Gastroesophageal sphincter (tissue), 4 donors: ENCODE data around the gene NRXN3. TPM values are rescaled to one million over a fixed set of nuclear protein-coding genes. Genes with fewer than 3 reads are reported as not detected.

Experiments used
- ATAC-seq: fragments of 150-250 bp; one replicate; pipeline ENCODE4 v1.9.1; 2016; ENCODE audit warnings: mild to moderate bottlenecking, moderate library complexity
- H3K27ac ChIP-seq, 4 donors: fragments of 200-600 bp; sonication (generic) in 3 of 4; 1 replicate in 3 of 4; 2 replicates in 1 of 4; pipeline ENCODE4 v1.5.1; 2016 to 2019
- H3K27me3 ChIP-seq: fragments of 200-600 bp; sonication (generic); one replicate; pipeline ENCODE4 v1.5.1; 2019
- H3K36me3 ChIP-seq, 2 donors: fragments of 200-600 bp; sonication (generic); one replicate each; pipeline ENCODE4 v1.5.1; 2019; ENCODE audit warnings: control low read depth in 1 of 2
- H3K4me1 ChIP-seq, 3 donors: fragments of 200-600 bp; sonication (generic); 1 replicate in 2 of 3; 2 replicates in 1 of 3; pipeline ENCODE4 v1.5.1; 2016 to 2019; ENCODE audit warnings: control low read depth in 2 of 3
- H3K4me3 ChIP-seq, 2 donors: fragments of 200-600 bp; sonication (generic); one replicate each; pipeline ENCODE4 v1.5.1; 2019; ENCODE audit warnings: mild to moderate bottlenecking in 1 of 2, moderate library complexity in 1 of 2
- H3K9me3 ChIP-seq, 3 donors: fragments of 200-600 bp; sonication (generic); one replicate each; pipeline ENCODE4 v1.5.1; 2017 to 2019; ENCODE audit warnings: control low read depth in 2 of 3
- EP300 ChIP-seq: sonication (generic); formaldehyde crosslinking; IDR thresholded peaks from one replicate; pipeline ENCODE4 v1.6.1; 2017; ENCODE audit warnings: antibody characterized with exemption, mild to moderate bottlenecking
- POLR2A ChIP-seq, 2 donors: fragments of 450-650 bp; IDR thresholded peaks; one replicate each; pipeline ENCODE4 v1.6.1; 2017; ENCODE audit warnings: antibody characterized with exemption in 2 of 2, mild to moderate bottlenecking in 2 of 2, moderate library complexity in 1 of 2
- POLR2AphosphoS5 ChIP-seq: sonication (generic); formaldehyde crosslinking; IDR thresholded peaks from one replicate; pipeline ENCODE4 v1.6.1; 2017; ENCODE audit warnings: antibody characterized with exemption
- WGBS, 2 donors: methylation state at CpG; one replicate each; pipeline ENCODE4 v1.1.5; 2018; ENCODE audit warnings: low coverage in 1 of 2; 5-methylcytosine and 5-hydroxymethylcytosine counted together
- total RNA-seq, 4 donors: library from RNA; depleted of rRNA; stranded (reverse); fragments of >200 nt; gene quantifications; one replicate each; pipeline ENCODE4 v1.1.0, GENCODE V29; 2016
- TF ChIP-seq, protein P1 (sequence below), 4 experiments: fragments of 200-600 bp in 2 of 4; fragments of 450-650 bp in 2 of 4; sonication (generic) in 1 of 4; IDR thresholded peaks; one replicate each; pipeline ENCODE4 v1.5.1; 2017 to 2019; ENCODE audit warnings: antibody characterized with exemption in 4 of 4, mild to moderate bottlenecking in 2 of 4, moderate library complexity in 2 of 4

Gene NRXN3
- total RNA-seq, 4 donors from 2014 or later, result 74.2 to 192 (median 98.2) TPM

DNA sequence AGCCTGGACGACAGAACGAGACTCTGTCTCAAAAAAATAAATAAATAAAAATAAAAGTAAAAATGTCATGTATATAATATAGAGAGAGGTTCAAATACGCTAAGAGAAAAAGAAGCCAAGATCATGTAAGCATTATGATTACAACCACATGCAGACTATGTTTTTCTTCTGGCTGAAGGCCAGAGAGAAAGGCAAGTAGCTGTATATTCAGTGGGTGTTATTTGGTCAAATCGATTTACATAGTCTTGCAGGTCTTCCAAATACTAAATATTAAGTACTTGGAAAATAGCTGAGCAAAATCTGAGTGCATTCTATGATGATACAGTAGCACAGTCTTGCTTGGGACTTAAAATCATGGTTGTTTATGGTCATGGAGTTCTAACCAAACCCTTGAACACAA is 1283.1 kb downstream of the NRXN3 start:
- TF ChIP-seq EP300, result no peak
- TF ChIP-seq, protein P1, sequence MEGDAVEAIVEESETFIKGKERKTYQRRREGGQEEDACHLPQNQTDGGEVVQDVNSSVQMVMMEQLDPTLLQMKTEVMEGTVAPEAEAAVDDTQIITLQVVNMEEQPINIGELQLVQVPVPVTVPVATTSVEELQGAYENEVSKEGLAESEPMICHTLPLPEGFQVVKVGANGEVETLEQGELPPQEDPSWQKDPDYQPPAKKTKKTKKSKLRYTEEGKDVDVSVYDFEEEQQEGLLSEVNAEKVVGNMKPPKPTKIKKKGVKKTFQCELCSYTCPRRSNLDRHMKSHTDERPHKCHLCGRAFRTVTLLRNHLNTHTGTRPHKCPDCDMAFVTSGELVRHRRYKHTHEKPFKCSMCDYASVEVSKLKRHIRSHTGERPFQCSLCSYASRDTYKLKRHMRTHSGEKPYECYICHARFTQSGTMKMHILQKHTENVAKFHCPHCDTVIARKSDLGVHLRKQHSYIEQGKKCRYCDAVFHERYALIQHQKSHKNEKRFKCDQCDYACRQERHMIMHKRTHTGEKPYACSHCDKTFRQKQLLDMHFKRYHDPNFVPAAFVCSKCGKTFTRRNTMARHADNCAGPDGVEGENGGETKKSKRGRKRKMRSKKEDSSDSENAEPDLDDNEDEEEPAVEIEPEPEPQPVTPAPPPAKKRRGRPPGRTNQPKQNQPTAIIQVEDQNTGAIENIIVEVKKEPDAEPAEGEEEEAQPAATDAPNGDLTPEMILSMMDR (IDR thresholded peaks at IDR 0.05), result no peak
- TF ChIP-seq POLR2A (IDR thresholded peaks at IDR 0.05), result no peak
- TF ChIP-seq POLR2AphosphoS5, result no peak
- Histone ChIP-seq H3K9me3 (no peaks in the 10 kb centered on the region), H3K27me3 (no peaks in the 10 kb centered on the region), H3K27ac (no peak overlapping the region), H3K4me3 (no peak overlapping the region), H3K4me1 (peaks cover 0 to 42% (median 0%) of the 10 kb centered on the region in 3 donors), H3K36me3 (no peaks in the 10 kb centered on the region)
- ATAC-seq, result no peak
- 34 to 52% methylated on average over 2 to 4 of the region's 4 CpGs for WGBS, 2 donors

DNA sequence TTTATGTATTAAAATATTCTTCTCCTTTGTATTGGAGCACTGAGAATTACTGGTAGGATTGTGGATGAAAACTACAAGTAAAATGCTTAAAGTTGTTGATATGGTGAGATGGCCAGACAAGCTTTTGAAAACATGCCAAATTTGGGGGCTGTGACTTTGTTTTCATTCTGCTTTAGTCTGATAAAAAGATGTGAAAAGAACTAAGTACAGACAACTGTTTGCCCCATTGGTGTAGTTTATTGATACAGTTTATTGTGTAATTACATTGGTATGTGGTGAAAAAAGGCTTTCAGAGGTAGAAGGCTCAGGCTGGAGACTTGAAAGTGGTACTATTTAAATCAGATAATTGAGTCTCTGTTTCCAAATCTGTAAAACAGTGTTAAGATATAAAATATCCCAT is 1294.3 kb downstream of the NRXN3 start:
- TF ChIP-seq, protein P1 (IDR thresholded peaks at IDR 0.05), result no peak
- TF ChIP-seq EP300 (no peak), POLR2AphosphoS5 (no peak), POLR2A (IDR thresholded peaks at IDR 0.05) (no peak)
- Histone ChIP-seq H3K4me3 (no peak overlapping the region), H3K4me1 (peaks cover 0 to 58% (median 0%) of the 10 kb centered on the region in 3 donors), H3K27me3 (no peaks in the 10 kb centered on the region), H3K9me3 (no peaks in the 10 kb centered on the region), H3K36me3 (no peaks in the 10 kb centered on the region), H3K27ac (no peak overlapping the region)
- no peak for ATAC-seq

DNA sequence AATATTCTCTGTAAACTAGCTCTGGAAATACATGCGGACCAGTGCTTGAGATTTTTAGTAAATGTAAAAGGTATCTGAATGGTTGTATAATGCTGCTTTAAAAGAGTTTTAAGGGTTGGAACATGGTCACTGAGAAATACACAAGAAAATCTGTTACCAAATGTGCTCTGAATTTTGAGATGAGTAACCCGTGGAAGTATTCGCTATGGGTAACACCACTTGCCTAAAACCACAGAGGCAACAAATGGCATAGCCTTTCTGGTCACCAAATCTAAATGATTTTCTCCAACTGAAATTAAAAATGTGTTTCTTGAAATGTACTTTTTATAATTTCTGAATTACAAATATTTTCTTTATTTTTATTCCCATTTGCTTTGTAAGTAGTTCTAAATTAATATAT is 1295.5 kb downstream of the NRXN3 start:
- TF ChIP-seq POLR2AphosphoS5 (no peak), POLR2A (IDR thresholded peaks at IDR 0.05) (no peak), EP300 (no peak)
- TF ChIP-seq, protein P1 (IDR thresholded peaks at IDR 0.05), result no peak
- ATAC-seq, result no peak
- peaks cover 0 to 47% (median 0%) of the 10 kb centered on the region in 3 donors for H3K4me1 ChIP-seq
- 93 to 95% methylated on average over 3 of the region's 3 CpGs for WGBS, 2 donors
- H3K27ac ChIP-seq, result no peak overlapping the region
- H3K9me3 ChIP-seq, result no peaks in the 10 kb centered on the region
- H3K36me3 ChIP-seq, result no peaks in the 10 kb centered on the region
- no peaks in the 10 kb centered on the region for H3K27me3 ChIP-seq
- no peak overlapping the region for H3K4me3 ChIP-seq

DNA sequence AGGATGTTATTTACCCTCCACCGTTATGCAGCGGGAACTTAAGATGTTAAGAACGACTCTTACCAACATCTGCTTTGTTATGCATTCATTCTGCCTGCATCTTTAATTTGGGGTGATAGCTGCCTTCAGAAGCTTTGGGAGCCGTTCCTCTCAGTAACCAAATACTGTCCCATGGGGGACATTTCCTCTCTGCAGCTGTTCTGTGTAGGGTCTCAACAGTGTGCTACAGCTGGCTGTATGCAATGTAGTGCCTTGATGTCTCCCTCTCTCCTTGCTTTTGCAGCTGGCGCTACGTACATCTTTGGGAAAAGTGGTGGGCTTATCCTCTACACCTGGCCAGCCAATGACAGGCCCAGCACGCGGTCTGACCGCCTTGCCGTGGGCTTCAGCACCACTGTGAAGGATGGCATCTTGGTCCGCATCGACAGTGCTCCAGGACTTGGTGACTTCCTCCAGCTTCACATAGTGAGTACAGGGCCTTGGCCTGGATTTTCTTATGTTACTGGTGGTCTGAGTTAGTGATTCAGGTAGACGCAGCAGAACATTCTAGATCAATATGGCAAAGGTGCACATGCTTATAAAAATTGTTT is 1296.9 kb downstream of the NRXN3 start:
- Histone ChIP-seq H3K9me3 (no peaks in the 10 kb centered on the region), H3K27me3 (no peaks in the 10 kb centered on the region), H3K27ac (no peak overlapping the region), H3K36me3 (no peaks in the 10 kb centered on the region), H3K4me1 (peaks cover 0 to 35% (median 0%) of the 10 kb centered on the region in 3 donors), H3K4me3 (no peak overlapping the region)
- TF ChIP-seq, protein P1 (IDR thresholded peaks at IDR 0.05), result no peak
- no peak for TF ChIP-seq POLR2AphosphoS5
- no peak for TF ChIP-seq POLR2A (IDR thresholded peaks at IDR 0.05)
- TF ChIP-seq EP300, result no peak
- no peak for ATAC-seq
- WGBS, 2 donors, result 78% methylated on average over 5 of the region's 13 CpGs; no CpG with 5 or more reads in 1 of the 2 donors

DNA sequence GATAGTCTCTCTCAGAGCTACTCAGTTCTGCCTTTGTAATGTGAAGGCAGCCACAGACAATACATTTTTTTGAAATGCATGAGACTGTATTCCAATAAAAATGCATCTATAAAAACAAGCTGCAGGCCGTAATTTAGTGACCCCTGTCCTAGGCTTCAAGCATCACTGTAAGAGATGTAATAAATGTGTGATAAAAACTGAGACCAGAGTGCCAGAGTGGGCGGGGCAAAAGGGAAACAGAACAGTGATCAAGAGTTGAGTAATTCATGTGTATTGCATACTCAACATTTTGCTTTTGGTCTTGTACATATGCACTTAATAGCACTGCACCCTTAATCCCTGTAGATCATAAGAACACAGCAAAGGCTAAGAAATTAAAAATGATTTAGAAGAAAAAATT is 1297.7 kb downstream of the NRXN3 start:
- whole genome bisulfite sequencing, 2 donors, result 58% methylated on average over 2 of the region's 2 CpGs; no CpG with 5 or more reads in 1 of the 2 donors
- TF ChIP-seq POLR2A (IDR thresholded peaks at IDR 0.05) (no peak), POLR2AphosphoS5 (no peak), EP300 (no peak)
- TF ChIP-seq, protein P1 (IDR thresholded peaks at IDR 0.05), result no peak
- Histone ChIP-seq H3K9me3 (no peaks in the 10 kb centered on the region), H3K4me1 (peaks cover 0 to 43% (median 0%) of the 10 kb centered on the region in 3 donors), H3K27ac (no peak overlapping the region), H3K36me3 (no peaks in the 10 kb centered on the region), H3K4me3 (no peak overlapping the region), H3K27me3 (no peaks in the 10 kb centered on the region)
- no peak for ATAC-seq
